SK-N-SH (cell line): ENCODE data around the gene PPIP5K2. TPM values are rescaled to one million over a fixed set of nuclear protein-coding genes. Genes with fewer than 3 reads are reported as not detected.

ENCODE experiments used
- CTCF ChIA-PET: fragments of 300-600, 350-600 bp; formaldehyde crosslinking; extraction: SDS; loops from one replicate; lab custom pipeline; 2021; lab: Yijun Ruan, JAX
- POLR2A ChIA-PET: fragments of 350-600 bp; sonication (Branson Sonifier 250); formaldehyde crosslinking; extraction: SDS; loops from one replicate; lab custom pipeline; 2020; ENCODE audit warnings: antibody characterized with exemption, inconsistent platforms; lab: Yijun Ruan, JAX
- DNase-seq: peaks from one replicate; pipeline ENCODE4 v3.0.0; 2012
- H2AFZ ChIP-seq: fragments of 200-600 bp; sonication (generic); 2 replicates; pipeline ENCODE4 v1.8.1; 2016; ENCODE audit warnings: antibody characterized with exemption, mild to moderate bottlenecking, low read depth
- H3F3A ChIP-seq: fragments of 200-600 bp; sonication (generic); replicated peaks from 2 replicates; pipeline ENCODE3; 2016; ENCODE audit warnings: antibody characterized with exemption, mild to moderate bottlenecking; ENCODE audit not compliant: insufficient read depth
- H3K27ac ChIP-seq, 2 experiments: fragments of 200-500 bp in 1 of 2; fragments of 200-600 bp in 1 of 2; sonication (Bioruptor generic) in 1 of 2; sonication (generic), shearing (Covaris generic) in 1 of 2; 2 replicates each; pipeline versions ENCODE4 v1.5.1 to v1.6.1; 2014 to 2016; ENCODE audit warnings: low read depth in 2 of 2, inconsistent platforms in 1 of 2, low read length in 1 of 2, mild to moderate bottlenecking in 1 of 2, mixed read lengths in 1 of 2
- H3K27me3 ChIP-seq: fragments of 200-600 bp; sonication (generic), shearing (Covaris generic); 2 replicates; pipeline ENCODE4 v1.6.1; 2016; ENCODE audit warnings: mixed run types; ENCODE audit not compliant: insufficient read depth
- H3K36me3 ChIP-seq, 2 experiments: fragments of 200-500 bp in 1 of 2; fragments of 200-600 bp in 1 of 2; sonication (Bioruptor generic) in 1 of 2; sonication (generic) in 1 of 2; replicated peaks in 1 of 2; 2 replicates each; pipeline versions ENCODE3 to v1.5.1; 2014 to 2016; ENCODE audit warnings: low read length in 1 of 2, mild to moderate bottlenecking in 1 of 2; ENCODE audit not compliant: insufficient read depth in 2 of 2, control insufficient read depth in 1 of 2
- H3K4me1 ChIP-seq, 2 experiments: fragments of 200-500 bp in 1 of 2; fragments of 200-600 bp in 1 of 2; sonication (Bioruptor generic) in 1 of 2; sonication (generic), shearing (Covaris generic) in 1 of 2; 2 replicates each; pipeline versions ENCODE4 v1.5.1 to v1.6.1; 2014 to 2016; ENCODE audit warnings: low read depth in 1 of 2, low read length in 1 of 2, mixed run types in 1 of 2; ENCODE audit not compliant: insufficient read depth in 2 of 2, control insufficient read depth in 1 of 2
- H3K4me2 ChIP-seq: fragments of 200-600 bp; sonication (generic), shearing (Covaris generic); 2 replicates; pipeline ENCODE4 v1.6.1; 2017; ENCODE audit warnings: mixed run types
- H3K4me3 ChIP-seq, 2 experiments: fragments of 200-500 bp in 1 of 2; fragments of 200-600 bp in 1 of 2; sonication (Bioruptor generic) in 1 of 2; sonication (generic), shearing (Covaris generic) in 1 of 2; 2 replicates each; pipeline versions ENCODE4 v1.5.1 to v1.8.1; 2014 to 2016; ENCODE audit warnings: low read depth in 2 of 2, inconsistent platforms in 1 of 2, low read length in 1 of 2, mild to moderate bottlenecking in 1 of 2, mixed read lengths in 1 of 2, moderate library complexity in 1 of 2
- H3K79me2 ChIP-seq: fragments of 200-600 bp; sonication (generic); 2 replicates; pipeline ENCODE4 v1.8.1; 2017; ENCODE audit warnings: mild to moderate bottlenecking; ENCODE audit not compliant: insufficient read depth
- H3K9ac ChIP-seq: fragments of 200-600 bp; sonication (generic); 2 replicates; pipeline ENCODE4 v1.6.1; 2017; ENCODE audit warnings: mixed run types
- H3K9me2 ChIP-seq: fragments of 200-600 bp; sonication (generic); 2 replicates; pipeline ENCODE4 v1.6.1; 2017; ENCODE audit warnings: mixed run types
- H3K9me3 ChIP-seq: fragments of 200-600 bp; sonication (generic); 2 replicates; pipeline ENCODE4 v1.6.1; 2017; ENCODE audit warnings: mixed run types, mild to moderate bottlenecking, moderate library complexity
- H4K20me1 ChIP-seq: fragments of 200-600 bp; sonication (generic); 2 replicates; pipeline ENCODE4 v1.6.1; 2017; ENCODE audit warnings: mild to moderate bottlenecking, mixed run types; ENCODE audit not compliant: insufficient read depth
- CTCF ChIP-seq: fragments of 200-600 bp; sonication (generic); IDR thresholded peaks from 2 replicates; pipeline ENCODE4 v1.6.1; 2017; ENCODE audit warnings: antibody characterized with exemption, mild to moderate bottlenecking, moderate library complexity
- JUND ChIP-seq: IDR thresholded peaks from 2 replicates; pipeline ENCODE4 v1.4.0; 2012
- MAX ChIP-seq: IDR thresholded peaks from 2 replicates; pipeline ENCODE4 v1.4.0; 2012; ENCODE audit warnings: low read depth
- NRF1 ChIP-seq: IDR thresholded peaks from 2 replicates; pipeline ENCODE4 v1.6.1; 2012; ENCODE audit warnings: low read depth, mild to moderate bottlenecking, low read length
- PBX3 ChIP-seq: IDR thresholded peaks from 2 replicates; pipeline ENCODE4; 2012
- POLR2AphosphoS5 ChIP-seq: IDR thresholded peaks from 2 replicates; pipeline ENCODE4 v1.6.1; 2012; ENCODE audit warnings: low read depth, low read length
- RAD21 ChIP-seq: IDR thresholded peaks from 2 replicates; pipeline ENCODE4 v1.6.1; 2012; ENCODE audit warnings: mild to moderate bottlenecking, low read length
- REST ChIP-seq: IDR thresholded peaks from 2 replicates; pipeline ENCODE4 v1.6.1; 2012; ENCODE audit warnings: mild to moderate bottlenecking, low read depth, low read length, moderate library complexity
- SMC3 ChIP-seq: IDR thresholded peaks from 2 replicates; pipeline ENCODE4 v1.6.1; 2012; ENCODE audit warnings: low read depth, low read length, improper control_type of control experiment
- USF2 ChIP-seq: fragments of 150-350 bp; IDR thresholded peaks from 2 replicates; pipeline ENCODE4 v1.6.1; 2017; ENCODE audit warnings: antibody characterized with exemption, low read length, low read depth, borderline replicate concordance
- WGBS: methylation state at CpG from one replicate; pipeline ENCODE4 v1.1.6; 2017; ENCODE audit warnings: low lambda C conversion rate; 5-methylcytosine and 5-hydroxymethylcytosine counted together
- polyA plus RNA-seq, 3 experiments: library from polyadenylated mRNA; depleted of rRNA; stranded (reverse); fragments of >200 nt; gene quantifications; 2 replicates each; pipeline ENCODE4 v1.2.3, GENCODE V29; 2012

PPIP5K2 gene
- polyA plus RNA-seq, 1 of the 3 experiments (the other 2 are of a cell fraction) = 18.2 TPM

GRCh38 chr5:103228588-103228987 lies 108.5 kb downstream of the PPIP5K2 start:
- no peaks in the 10 kb centered on the region for H4K20me1 ChIP-seq
- no peaks in the 10 kb centered on the region for H3K27me3 ChIP-seq
- H3K79me2 ChIP-seq = no peaks in the 10 kb centered on the region
- H3K4me1 ChIP-seq = no peaks in the 10 kb centered on the region
- H3K4me2 ChIP-seq = no peak overlapping the region
- H3K4me3 ChIP-seq = no peak overlapping the region
- no peaks in the 10 kb centered on the region for H3F3A ChIP-seq
- CTCF ChIA-PET = no interaction called here
- H3K9me2 ChIP-seq = no peaks in the 10 kb centered on the region
- TF ChIP-seq MAX (no peak), REST (no peak), USF2 (no peak), PBX3 (no peak), POLR2AphosphoS5 (no peak), JUND (no peak), SMC3 (no peak)
- H3K27ac ChIP-seq = no peak overlapping the region
- DNase-seq = no peak
- H3K36me3 ChIP-seq = no peaks in the 10 kb centered on the region
- POLR2A ChIA-PET = no interaction called here
- WGBS = 64% methylated on average over 1 of the region's 1 CpG
- no peak overlapping the region for H2AFZ ChIP-seq
- no peak overlapping the region for H3K9ac ChIP-seq
- no peaks in the 10 kb centered on the region for H3K9me3 ChIP-seq

- Histone ChIP-seq H3F3A (no peaks in the 10 kb centered on the region), H3K9me3 (no peaks in the 10 kb centered on the region), H4K20me1 (no peaks in the 10 kb centered on the region), H3K9ac (no peak overlapping the region), H3K36me3 (no peaks in the 10 kb centered on the region), H3K27me3 (no peaks in the 10 kb centered on the region), H3K9me2 (no peaks in the 10 kb centered on the region), H2AFZ (no peak overlapping the region), H3K4me3 (no peak overlapping the region; a peak in 1 of 4 replicates), H3K79me2 (no peaks in the 10 kb centered on the region), H3K27ac (no peak overlapping the region), H3K4me2 (no peak overlapping the region), H3K4me1 (no peaks in the 10 kb centered on the region; a peak in 1 of 4 replicates)
- TF ChIP-seq CTCF (peak; percentile 65), SMC3 (peak; percentile 89), RAD21 (peak; percentile 76), NRF1 (no peak)
- DNase-seq = peak; percentile 44
- 82% methylated on average over 7 of the region's 7 CpGs for WGBS
- CTCF ChIA-PET = interaction anchor here (0.6 to 5.0 kb wide), 31 partner anchors 8 to 566 kb away, joined by 3 to 101 read pairs (median 4); partner anchors contain the start of gene MACIR
- POLR2A ChIA-PET = no interaction called here
Measured at GRCh38 chr5:103232393-103232999, 112.4 kb downstream of the PPIP5K2 start.
